ENCODE measurements around the gene TAAR8.

DNA sequence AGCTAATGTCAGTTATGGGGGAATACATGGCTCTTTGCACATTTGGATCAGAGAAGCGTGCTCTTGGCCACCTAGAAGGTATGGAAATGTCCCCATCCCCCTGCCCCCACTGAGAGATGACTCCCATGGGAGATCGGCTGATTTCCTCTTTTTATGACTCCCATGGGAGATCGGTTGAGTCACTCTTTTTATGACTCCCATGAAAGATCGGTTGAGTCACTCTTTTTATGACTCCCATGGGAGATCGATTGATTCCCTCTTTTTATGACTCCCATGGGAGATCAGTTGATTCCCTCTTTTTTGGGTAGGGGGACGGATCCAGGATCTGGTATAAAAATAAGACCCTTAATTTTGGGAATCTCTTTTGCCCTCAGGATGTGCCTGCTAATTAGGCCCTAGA, 24.7 kb upstream of the TAAR8 start:
- TF ChIP-seq, protein P1, sequence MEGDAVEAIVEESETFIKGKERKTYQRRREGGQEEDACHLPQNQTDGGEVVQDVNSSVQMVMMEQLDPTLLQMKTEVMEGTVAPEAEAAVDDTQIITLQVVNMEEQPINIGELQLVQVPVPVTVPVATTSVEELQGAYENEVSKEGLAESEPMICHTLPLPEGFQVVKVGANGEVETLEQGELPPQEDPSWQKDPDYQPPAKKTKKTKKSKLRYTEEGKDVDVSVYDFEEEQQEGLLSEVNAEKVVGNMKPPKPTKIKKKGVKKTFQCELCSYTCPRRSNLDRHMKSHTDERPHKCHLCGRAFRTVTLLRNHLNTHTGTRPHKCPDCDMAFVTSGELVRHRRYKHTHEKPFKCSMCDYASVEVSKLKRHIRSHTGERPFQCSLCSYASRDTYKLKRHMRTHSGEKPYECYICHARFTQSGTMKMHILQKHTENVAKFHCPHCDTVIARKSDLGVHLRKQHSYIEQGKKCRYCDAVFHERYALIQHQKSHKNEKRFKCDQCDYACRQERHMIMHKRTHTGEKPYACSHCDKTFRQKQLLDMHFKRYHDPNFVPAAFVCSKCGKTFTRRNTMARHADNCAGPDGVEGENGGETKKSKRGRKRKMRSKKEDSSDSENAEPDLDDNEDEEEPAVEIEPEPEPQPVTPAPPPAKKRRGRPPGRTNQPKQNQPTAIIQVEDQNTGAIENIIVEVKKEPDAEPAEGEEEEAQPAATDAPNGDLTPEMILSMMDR (IDR thresholded peaks at IDR 0.05; ENCODE audit: low read length), result no peak
- TF ChIP-seq EZH2 (IDR thresholded peaks at IDR 0.05; ENCODE audit: borderline replicate concordance, low read length), result no peak
